Activated CD4-positive, alpha-beta T cell treated with anti-CD3 and anti-CD28 coated beads, Interleukin-2, amount 50 U/mL, for 1 hour (primary cell): ENCODE measurements around the gene KRT38.
"Not testable (repeated sequence)": the region's sequence is repeated elsewhere in the genome, so short reads cannot be mapped to it uniquely, and the experiment has no call there.

Source experiments
- DNase-seq: peaks from one replicate; pipeline ENCODE4 v3.0.0-alpha.2; 2020

The KRT38 gene

GRCh38 chr17:41457676-41458075 is 16.9 kb upstream of the KRT38 start:
- no peak for DNase-seq

- DNase-seq, result no peak
Observed at GRCh38 chr17:41456204-41456603, 15.4 kb upstream of the KRT38 start.

DNA sequence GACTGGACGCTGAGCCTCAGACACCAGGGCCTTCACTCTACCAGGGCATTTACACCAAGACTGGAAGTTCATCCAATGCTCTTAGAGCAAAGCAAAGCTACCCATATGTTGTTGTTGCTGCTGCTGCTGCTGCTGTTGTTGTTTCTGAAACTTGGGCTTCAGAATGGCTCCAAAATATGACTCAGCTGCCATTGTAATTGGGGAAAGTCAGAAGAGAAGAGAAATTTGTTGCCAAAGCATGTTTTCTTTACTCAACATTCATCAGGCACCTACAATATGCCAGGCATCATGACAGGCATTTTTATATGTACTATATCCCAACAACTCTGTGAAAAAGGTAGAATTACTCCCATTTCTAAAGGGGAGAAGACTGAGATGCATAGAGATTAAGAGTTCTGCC is 14.5 kb upstream of the KRT38 start:
- no peak for DNase-seq

DNA sequence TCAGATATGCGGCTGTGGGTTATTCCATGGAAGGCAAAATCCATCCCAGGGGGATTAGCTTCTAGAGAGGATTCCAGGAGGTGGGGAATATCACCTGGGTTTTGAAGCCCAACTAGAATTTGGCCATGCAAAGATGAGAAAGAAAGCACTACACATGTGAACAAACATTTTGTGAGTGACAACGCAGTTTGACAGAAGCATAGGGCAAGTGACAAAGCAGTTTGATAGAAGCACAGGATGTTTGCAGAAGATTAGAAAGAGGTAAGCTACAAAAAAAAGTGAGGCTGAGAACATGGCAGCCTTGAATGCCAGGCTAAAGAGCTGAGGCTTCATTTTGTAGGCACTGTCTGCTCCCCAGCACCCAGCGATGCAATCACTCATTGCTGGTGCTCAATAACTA is 12.3 kb upstream of the KRT38 start:
- no peak for DNase-seq

DNA sequence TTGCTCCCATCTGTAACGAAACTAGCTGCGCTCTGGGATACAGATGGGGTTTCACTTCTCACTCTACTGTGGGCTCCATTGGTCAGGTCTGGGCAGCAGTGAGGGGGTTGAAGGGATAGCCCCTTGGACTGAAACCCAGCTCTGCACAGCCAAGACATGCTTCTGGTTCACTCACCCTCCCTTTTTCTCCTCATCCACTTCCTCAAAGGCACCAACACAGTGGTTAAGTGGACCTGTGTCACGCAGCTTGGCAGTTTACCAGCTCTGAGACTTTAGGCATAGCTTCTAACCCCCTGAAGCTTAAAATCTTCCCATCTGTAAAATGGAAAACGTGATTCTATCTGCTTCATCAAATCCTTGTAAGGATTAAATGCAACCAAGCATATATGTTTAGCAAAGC is 11.5 kb upstream of the KRT38 start:
- no peak for DNase-seq

DNA sequence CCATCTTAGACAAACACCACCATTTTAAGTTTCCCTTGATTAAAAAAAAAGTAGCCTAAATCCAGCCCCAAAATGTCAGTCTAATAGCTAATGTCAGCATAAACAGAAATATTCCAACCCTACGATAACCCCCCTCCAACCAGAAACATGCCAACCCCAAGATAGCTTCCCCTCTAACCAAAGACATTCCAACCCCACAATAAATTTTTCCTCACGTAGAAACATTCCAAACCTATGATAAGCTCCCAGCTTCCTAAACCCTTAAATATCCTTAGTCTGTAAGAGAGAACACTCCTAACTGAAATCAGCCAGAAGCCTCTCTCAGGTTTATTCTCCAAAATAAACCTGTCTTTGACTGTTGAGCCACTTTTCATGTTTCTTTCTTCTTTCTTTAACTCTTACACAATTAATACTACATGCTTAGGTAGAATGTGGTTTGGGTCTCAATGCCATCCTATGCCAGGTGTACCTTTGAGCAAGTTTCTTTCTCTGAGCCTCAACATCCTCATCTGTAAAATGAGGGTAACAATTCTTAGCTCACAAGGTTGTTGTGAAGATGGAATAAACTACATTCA is 10.5 kb upstream of the KRT38 start:
- DNase-seq, result no peak

GRCh38 chr17:41449008-41449407 is 8.2 kb upstream of the KRT38 start:
- DNase-seq, result no peak

- no peak for DNase-seq
Observed at GRCh38 chr17:41448506-41448905, 7.7 kb upstream of the KRT38 start.

DNA sequence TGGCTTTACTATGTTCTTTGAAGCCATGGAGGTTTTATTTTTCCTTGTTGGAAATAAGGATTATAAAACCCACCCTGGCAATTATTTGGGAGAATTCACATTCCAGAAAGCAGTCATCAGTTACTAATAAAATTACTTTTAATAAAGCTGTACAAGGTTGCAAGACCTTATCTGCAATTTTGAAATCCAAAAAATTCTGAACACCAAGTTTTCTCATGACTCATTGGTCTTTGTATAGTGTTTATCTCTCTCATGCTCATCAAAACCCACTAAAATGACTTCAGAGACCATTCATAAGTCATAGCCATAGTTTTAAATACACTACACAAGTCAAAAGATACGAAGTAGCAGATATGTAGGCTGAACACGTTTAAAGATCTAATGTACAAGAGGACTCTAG is 6.0 kb upstream of the KRT38 start:
- no peak for DNase-seq

GRCh38 chr17:41444640-41445039 is 3.9 kb upstream of the KRT38 start:
- no peak for DNase-seq

DNA sequence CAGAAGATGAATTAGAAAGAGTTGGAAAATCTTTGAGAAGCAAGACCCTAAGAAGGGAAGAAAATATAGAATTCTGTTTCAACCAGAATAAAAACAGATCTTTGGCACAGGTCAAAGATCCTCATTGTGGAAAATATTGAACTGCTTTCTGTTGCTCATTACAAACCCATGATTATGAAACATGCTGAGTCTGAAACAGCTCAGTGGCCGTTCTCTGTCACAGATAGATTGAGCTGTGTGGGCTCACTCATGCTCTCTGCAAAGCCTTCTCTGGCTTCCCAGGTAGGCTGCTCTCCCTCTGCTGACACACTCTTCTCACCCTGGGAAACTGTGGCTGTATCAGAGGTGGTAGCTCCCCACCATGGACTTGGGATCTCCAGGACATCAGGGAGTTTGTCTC is 3.4 kb upstream of the KRT38 start:
- DNase-seq, result no peak

GRCh38 chr17:41442739-41443138 is 2.0 kb upstream of the KRT38 start:
- DNase-seq, result no peak

DNA sequence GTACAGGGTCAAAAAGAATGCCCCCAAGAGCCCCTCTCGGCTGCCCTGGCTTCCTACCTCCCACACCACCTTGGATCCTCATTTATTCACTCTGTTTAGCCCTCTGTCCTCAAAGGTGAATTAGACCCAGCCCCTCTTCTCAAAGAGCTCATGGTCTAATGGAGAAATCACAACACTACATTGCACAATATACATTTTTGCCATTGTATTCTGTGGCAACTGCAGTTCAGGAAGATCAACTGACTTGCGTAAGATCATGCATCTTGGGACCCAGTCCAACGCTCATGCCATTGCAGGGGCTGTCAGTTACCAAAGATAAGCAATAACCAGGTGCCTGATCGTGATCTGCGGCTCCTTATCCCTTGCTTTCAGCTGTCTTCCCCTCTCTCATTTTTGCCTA is 1.4 kb downstream of the KRT38 start:
- DNase-seq, result no peak

DNA sequence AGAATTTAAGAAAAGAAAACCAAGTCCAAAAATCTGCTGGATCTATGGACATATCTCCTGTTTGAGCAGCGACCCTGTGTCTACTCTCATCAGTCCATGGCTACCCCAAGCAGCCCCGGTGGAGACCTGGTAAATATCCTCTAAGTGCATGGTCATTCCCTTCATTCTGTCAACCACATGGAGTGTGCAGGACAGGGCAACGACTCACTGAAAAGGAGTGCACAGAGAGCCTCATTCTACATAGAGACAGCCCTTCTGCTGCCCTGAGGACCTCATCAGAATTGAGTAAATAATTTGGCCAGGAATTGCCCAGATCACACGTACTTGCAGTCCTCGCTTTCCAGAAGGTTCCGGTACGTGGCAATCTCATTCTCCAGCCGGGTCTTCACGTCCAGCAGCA is 3.0 kb downstream of the KRT38 start:
- DNase-seq, result no peak

DNA sequence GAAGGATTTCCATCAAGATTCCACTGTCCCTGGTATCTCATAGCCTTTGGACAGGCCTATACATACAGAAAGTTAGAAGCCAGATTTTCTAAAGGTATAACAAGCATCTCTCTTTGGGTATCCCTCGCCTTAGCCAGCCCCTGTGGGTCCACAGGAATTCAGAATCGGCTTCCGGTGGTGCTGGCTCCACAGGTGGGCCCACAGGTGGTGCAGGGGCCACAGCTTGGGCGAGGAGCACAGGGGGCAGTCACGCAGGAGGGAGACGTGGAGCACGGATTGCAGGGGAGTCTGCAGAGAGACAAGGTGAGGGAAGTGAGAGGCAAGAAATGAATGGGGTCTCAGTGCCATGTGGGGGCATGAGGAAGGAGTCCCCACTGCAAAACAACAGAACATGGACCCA is 3.5 kb downstream of the KRT38 start:
- DNase-seq, result no peak

DNA sequence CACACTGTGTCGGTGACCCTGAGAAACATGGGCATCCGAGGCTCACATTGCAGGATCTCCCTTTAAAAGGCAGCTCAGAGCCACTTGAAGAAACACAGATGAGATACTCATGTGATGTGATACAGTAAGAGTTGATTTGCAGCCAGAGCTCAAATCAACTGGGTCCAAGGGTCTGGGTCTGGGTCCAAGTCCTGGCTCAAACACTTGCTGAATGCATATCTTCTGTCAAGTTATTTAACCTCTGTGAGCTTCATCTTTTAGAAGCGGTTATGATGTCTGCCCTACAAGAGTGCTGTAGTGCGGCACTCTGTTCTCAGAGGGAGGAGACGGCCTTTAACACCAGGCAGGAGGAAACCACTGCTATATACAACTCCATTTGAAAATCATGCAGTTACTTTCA is 6.4 kb downstream of the KRT38 start:
- no peak for DNase-seq

DNA sequence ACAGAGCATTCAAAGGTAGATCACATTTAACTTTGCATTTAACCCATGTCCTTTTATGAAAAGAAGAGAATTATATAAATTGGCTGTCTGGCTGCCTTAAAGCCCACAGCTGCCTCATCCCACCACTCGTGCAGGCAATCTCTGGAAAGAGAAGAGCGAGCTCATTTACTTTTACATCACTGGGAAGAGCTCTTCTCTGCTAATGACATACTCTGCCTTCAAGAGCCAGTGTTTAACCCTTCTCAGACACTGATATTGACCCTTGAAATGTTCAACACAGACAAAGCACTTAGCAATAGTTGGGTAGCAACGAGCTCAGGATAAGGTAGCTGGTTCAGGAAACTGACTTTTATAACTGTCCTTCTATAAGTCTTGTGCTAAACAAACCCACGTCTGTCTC is 6.8 kb downstream of the KRT38 start:
- no peak for DNase-seq

GRCh38 chr17:41433586-41433985 is 7.2 kb downstream of the KRT38 start:
- no peak for DNase-seq

GRCh38 chr17:41430376-41430775 is 10.4 kb downstream of the KRT38 start:
- DNase-seq, result not testable (repeated sequence)

DNA sequence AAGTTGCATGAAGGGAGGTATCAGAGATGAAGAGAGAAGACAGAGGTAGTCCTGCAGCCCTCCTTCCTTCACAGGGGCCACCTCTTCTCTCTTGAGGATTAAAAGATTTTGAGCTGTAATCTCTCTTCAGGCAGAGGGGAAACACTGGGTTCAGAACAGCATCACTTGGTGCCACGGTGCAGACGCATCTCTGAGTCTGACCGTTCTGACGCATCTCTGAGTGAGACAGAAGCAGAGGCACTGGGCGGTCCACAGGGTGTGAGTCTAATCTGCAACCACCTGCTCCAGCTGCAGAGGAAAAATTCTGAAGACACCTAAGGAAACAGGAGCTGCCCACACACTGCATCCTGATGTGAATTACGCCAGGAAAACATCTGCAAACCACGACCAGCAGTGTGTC is 11.1 kb downstream of the KRT38 start:
- no peak for DNase-seq

- DNase-seq, result no peak
Observed at GRCh38 chr17:41428591-41429291, 12.0 kb downstream of the KRT38 start.

- no peak for DNase-seq
Observed at GRCh38 chr17:41424111-41424635, 16.6 kb downstream of the KRT38 start, which contains the start of gene KRT37. TSS of gene KRT37 (minus strand) at chr17:41424585. CDS start at chr17:41424523, 62 bp downstream.

- DNase-seq, result not testable (repeated sequence)
Observed at GRCh38 chr17:41422586-41422985, 18.2 kb downstream of the KRT38 start.

- DNase-seq, result no peak
Observed at GRCh38 chr17:41421617-41422016, 19.2 kb downstream of the KRT38 start.

DNA sequence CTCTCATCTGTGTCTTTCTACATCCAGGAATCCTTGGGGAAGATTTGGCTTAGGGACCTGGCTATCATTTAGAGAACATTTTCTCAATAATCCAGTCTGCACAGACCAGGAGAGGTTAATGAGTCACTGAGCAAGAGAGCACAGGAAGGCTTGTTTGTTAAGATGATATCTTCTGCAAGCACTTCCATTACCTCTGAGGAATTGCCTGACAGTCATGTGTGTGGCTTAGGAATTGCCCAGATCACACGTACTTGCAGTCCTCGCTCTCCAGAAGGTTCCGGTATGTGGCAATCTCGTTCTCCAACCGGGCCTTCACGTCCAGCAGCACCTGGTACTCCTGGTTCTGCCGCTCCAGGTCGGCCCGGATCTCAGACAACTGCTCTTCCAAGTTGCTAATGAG is 19.7 kb downstream of the KRT38 start:
- DNase-seq, result no peak
